Stomach (tissue), 19 donors: ENCODE results near the gene SNX6. TPM values are rescaled to one million over a fixed set of nuclear protein-coding genes. Genes with fewer than 3 reads are reported as not detected.

Experiments
- DNase-seq, 2 donors: peaks; one replicate each; pipeline versions ENCODE4 v3.0.0 to v3.0.0-alpha.2; 2013 to 2019
- H3K27ac ChIP-seq, 5 donors: fragments of 200-600 bp in 4 of 5; sonication (generic) in 4 of 5; one replicate each; pipeline ENCODE4 v1.5.1; 2013 to 2019; ENCODE audit warnings: mild to moderate bottlenecking in 1 of 5, moderate library complexity in 1 of 5
- H3K27me3 ChIP-seq, 3 donors: fragments of 200-600 bp; sonication (generic); one replicate each; pipeline ENCODE4 v1.5.1; 2017 to 2019; ENCODE audit warnings: mixed run types in 1 of 3
- H3K36me3 ChIP-seq, 4 donors: fragments of 200-600 bp; sonication (generic); 1 replicate in 3 of 4; 2 replicates in 1 of 4; pipeline ENCODE4 v1.5.1; 2016 to 2019
- H3K4me1 ChIP-seq, 4 donors: fragments of 200-600 bp; sonication (generic); one replicate each; pipeline ENCODE4 v1.5.1; 2016 to 2019
- H3K4me3 ChIP-seq, 4 donors: fragments of 200-600 bp; sonication (generic) in 3 of 4; one replicate each; pipeline ENCODE4 v1.5.1; 2016 to 2019; ENCODE audit warnings: mild to moderate bottlenecking in 1 of 4
- H3K9me3 ChIP-seq, 4 donors: fragments of 200-600 bp; sonication (generic); one replicate each; pipeline ENCODE4 v1.5.1; 2016 to 2019
- EP300 ChIP-seq: sonication (generic); formaldehyde crosslinking; IDR thresholded peaks from one replicate; pipeline ENCODE4 v1.6.1; 2017; ENCODE audit warnings: antibody characterized with exemption
- POLR2A ChIP-seq, 4 donors: fragments of 450-650 bp; IDR thresholded peaks; one replicate each; pipeline ENCODE4 v1.6.1; 2016; ENCODE audit warnings: antibody characterized with exemption in 4 of 4, control low read depth in 2 of 4, mild to moderate bottlenecking in 1 of 4, moderate library complexity in 1 of 4
- POLR2AphosphoS5 ChIP-seq, 3 donors: sonication (generic); formaldehyde crosslinking; IDR thresholded peaks; one replicate each; pipeline ENCODE4 v1.6.1; 2016; ENCODE audit warnings: antibody characterized with exemption in 3 of 3
- WGBS, 5 donors: extraction: QIAGEN DNeasy Blood & Tissue Kit in 3 of 5; methylation state at CpG; one replicate each; pipeline versions ENCODE4 v1.1.5 to v1.1.7; 2013 to 2018; 5-methylcytosine and 5-hydroxymethylcytosine counted together
- intact Hi-C: fragments of 100-400 bp; cut with DNase I; formaldehyde crosslinking; loops from one replicate; pipeline ENCODE4 v1.15.1; 2023; ENCODE audit warnings: low total_unique reads
- long read RNA-seq, 10 donors: transcript quantifications; one replicate each; lab custom pipeline, GENCODE V29; 2026
- polyA plus RNA-seq, 3 donors: library from polyadenylated mRNA; stranded (reverse); fragments of 200-250 nt; gene quantifications; one replicate each; pipeline ENCODE4 v1.2.3, GENCODE V29; 2013
- total RNA-seq, 5 donors: library from RNA; depleted of rRNA; stranded (reverse); fragments of >200 nt; gene quantifications; one replicate each; pipeline versions ENCODE4 v1.1.0 to v1.2.3, GENCODE V29; 2014 to 2016
- TF ChIP-seq, protein P1 (sequence below), 7 experiments: fragments of 450-650 bp in 4 of 7; fragments of 200-600 bp in 3 of 7; sonication (generic) in 3 of 7; IDR thresholded peaks; one replicate each; pipeline ENCODE4 v1.5.1; 2016 to 2019; ENCODE audit warnings: antibody characterized with exemption in 7 of 7, control low read depth in 2 of 7, mild to moderate bottlenecking in 1 of 7
- donor health status: healthy with polysubstance abuse.
- donor health status: Bipolar disorder and iron deficiency.
- donor health status: healthy.

SNX6 gene
- total RNA-seq (100 to 1,000 TPM in 1 of 5 donors, 10 to 100 TPM in 4; 30.6 to 124 (median 42.0) TPM), polyA plus RNA-seq (10 to 100 TPM; 23.7 to 60.2 (median 53.6) TPM)
- long read RNA-seq, donor 1, partial matches to known transcripts, result 5 of 11 reads
- long read RNA-seq, donor 1, other reads (novel, unspliced or antisense), result 0 of 11 reads
- long read RNA-seq, donor 2, transcript SNX6-201 (14 exons, 2,001 nt), result major isoform, 15 of 18 reads
- long read RNA-seq, donor 2, partial matches to known transcripts, result 0 of 18 reads
- long read RNA-seq, donor 2, other reads (novel, unspliced or antisense), result 0 of 18 reads
- long read RNA-seq, donor 3, transcript SNX6-201 (14 exons, 2,001 nt), result major isoform, 15 of 19 reads
- long read RNA-seq, donor 3, partial matches to known transcripts, result 0 of 19 reads
- long read RNA-seq, donor 3, other reads (novel, unspliced or antisense), result 0 of 19 reads
- long read RNA-seq, donor 4, partial matches to known transcripts, result 0 of 3 reads
- long read RNA-seq, donor 4, other reads (novel, unspliced or antisense), result 0 of 3 reads
- long read RNA-seq, donor 5, transcript SNX6-201 (14 exons, 2,001 nt), result major isoform, 15 of 37 reads
- long read RNA-seq, donor 5, transcript SNX6-202 (13 exons, 3,398 nt), result minor isoform, 6 of 37 reads
- long read RNA-seq, donor 5, partial matches to known transcripts, result 15 of 37 reads
- long read RNA-seq, donor 5, other reads (novel, unspliced or antisense), result 0 of 37 reads
- long read RNA-seq, donor 6, transcript SNX6-201 (14 exons, 2,001 nt), result major isoform, 46 of 74 reads
- long read RNA-seq, donor 6, transcript SNX6-202 (13 exons, 3,398 nt), result minor isoform, 13 of 74 reads
- long read RNA-seq, donor 6, partial matches to known transcripts, result 15 of 74 reads
- long read RNA-seq, donor 6, other reads (novel, unspliced or antisense), result 0 of 74 reads
- long read RNA-seq, donor 7, transcript SNX6-201 (14 exons, 2,001 nt), result major isoform, 16 of 43 reads
- long read RNA-seq, donor 7, transcript SNX6-202 (13 exons, 3,398 nt), result minor isoform, 7 of 43 reads
- long read RNA-seq, donor 7, partial matches to known transcripts, result 19 of 43 reads
- long read RNA-seq, donor 7, other reads (novel, unspliced or antisense), result 0 of 43 reads
- long read RNA-seq, donor 8, transcript SNX6-202 (13 exons, 3,398 nt), result minor isoform, 6 of 37 reads
- long read RNA-seq, donor 8, transcript SNX6-201 (14 exons, 2,001 nt), result major isoform, 24 of 37 reads
- long read RNA-seq, donor 8, partial matches to known transcripts, result 6 of 37 reads
- long read RNA-seq, donor 8, other reads (novel, unspliced or antisense), result 0 of 37 reads
- long read RNA-seq, donor 9, transcript SNX6-202 (13 exons, 3,398 nt), result minor isoform, 6 of 46 reads
- long read RNA-seq, donor 9, transcript SNX6-201 (14 exons, 2,001 nt), result major isoform, 21 of 46 reads
- long read RNA-seq, donor 9, partial matches to known transcripts, result 19 of 46 reads
- long read RNA-seq, donor 9, other reads (novel, unspliced or antisense), result 0 of 46 reads
- long read RNA-seq, donor 10, transcript SNX6-201 (14 exons, 2,001 nt), result major isoform, 6 of 15 reads
- long read RNA-seq, donor 10, partial matches to known transcripts, result 8 of 15 reads
- long read RNA-seq, donor 10, other reads (novel, unspliced or antisense), result 0 of 15 reads

DNA sequence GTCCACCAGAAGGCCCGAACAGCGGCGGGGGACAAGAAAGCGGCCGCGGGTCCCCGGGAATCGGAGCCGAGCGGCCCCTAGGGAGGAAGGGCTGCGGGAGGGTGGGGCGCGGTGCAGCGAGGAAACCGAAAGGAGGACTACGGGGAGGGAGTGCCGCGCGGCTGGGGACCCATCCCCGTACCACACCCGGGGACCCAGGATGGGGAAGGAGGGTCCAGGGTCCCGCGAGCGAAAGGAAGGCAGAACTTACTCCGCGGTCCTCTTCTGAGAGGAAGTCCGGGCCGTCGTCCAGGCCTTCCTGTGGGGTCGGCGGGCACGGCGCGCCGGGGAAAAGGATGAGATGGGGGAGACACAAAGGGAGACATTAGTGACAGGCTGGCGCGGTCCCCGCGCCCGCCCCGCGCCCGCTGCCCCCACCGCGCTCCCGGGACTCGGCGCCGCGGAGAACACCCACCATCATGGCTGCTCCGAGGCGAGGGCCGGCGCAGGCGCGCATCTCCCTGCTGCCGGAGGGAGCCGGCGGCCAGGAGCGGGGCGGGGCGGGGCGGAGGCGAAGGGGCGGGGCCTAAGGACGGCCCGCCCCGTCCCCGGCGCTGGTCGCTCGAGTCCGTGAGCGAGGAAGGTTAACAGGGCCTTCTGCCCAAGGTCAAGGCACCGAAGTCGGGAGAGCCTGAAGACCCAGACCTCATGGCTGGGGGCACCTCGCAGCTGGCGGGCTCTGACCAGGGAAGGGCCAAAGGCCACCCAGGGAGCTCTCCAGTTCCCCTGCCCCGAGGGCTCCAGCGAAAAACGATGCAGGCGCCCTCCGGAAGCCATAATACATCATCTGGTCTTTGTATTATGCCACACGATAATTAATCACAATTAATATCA is at the start of gene SNX6:
Gene SNX6, minus strand, starts transcription at position 492 of the 873 bp plus-strand sequence. Its CDS starts 32 bp downstream, at position 460.
- TF ChIP-seq POLR2AphosphoS5 (IDR thresholded peaks at IDR 0.05), result peak; percentile 14 to 78 (median 69)
- TF ChIP-seq EP300, result no peak
- 1 to 9% (median 3%) methylated on average over 15 to 84 of the region's 84 CpGs for WGBS, 5 donors
- H3K9me3 ChIP-seq, result no peaks in the 10 kb centered on the region
- H3K27me3 ChIP-seq, result no peaks in the 10 kb centered on the region
- H3K36me3 ChIP-seq, result peaks cover 0 to 8% (median 2%) of the 10 kb centered on the region in 4 donors
- DNase-seq, result peak; percentile 85 to 95
- H3K4me1 ChIP-seq, result peaks cover 11 to 47% (median 23%) of the 10 kb centered on the region in 4 donors
- H3K4me3 ChIP-seq, result peak within 1 kb of the TSS; percentile 87 to 98 (median 92)
- intact Hi-C loops, result no loop called here
- H3K27ac ChIP-seq, result peak within 1 kb of the TSS; percentile 95 to 98 (median 98)

- no peaks in the 10 kb centered on the region for H3K36me3 ChIP-seq
- 85 to 95% (median 91%) methylated on average over 8 of the region's 8 CpGs for WGBS, 5 donors
- no peaks in the 10 kb centered on the region for H3K27me3 ChIP-seq
- H3K27ac ChIP-seq, result no peak overlapping the region
- no peaks in the 10 kb centered on the region for H3K9me3 ChIP-seq
- TF ChIP-seq POLR2AphosphoS5 (IDR thresholded peaks at IDR 0.05) (no peak), POLR2A (IDR thresholded peaks at IDR 0.05) (no peak)
- TF ChIP-seq, protein P1, sequence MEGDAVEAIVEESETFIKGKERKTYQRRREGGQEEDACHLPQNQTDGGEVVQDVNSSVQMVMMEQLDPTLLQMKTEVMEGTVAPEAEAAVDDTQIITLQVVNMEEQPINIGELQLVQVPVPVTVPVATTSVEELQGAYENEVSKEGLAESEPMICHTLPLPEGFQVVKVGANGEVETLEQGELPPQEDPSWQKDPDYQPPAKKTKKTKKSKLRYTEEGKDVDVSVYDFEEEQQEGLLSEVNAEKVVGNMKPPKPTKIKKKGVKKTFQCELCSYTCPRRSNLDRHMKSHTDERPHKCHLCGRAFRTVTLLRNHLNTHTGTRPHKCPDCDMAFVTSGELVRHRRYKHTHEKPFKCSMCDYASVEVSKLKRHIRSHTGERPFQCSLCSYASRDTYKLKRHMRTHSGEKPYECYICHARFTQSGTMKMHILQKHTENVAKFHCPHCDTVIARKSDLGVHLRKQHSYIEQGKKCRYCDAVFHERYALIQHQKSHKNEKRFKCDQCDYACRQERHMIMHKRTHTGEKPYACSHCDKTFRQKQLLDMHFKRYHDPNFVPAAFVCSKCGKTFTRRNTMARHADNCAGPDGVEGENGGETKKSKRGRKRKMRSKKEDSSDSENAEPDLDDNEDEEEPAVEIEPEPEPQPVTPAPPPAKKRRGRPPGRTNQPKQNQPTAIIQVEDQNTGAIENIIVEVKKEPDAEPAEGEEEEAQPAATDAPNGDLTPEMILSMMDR (IDR thresholded peaks at IDR 0.05), result no peak
- intact Hi-C loops, result no loop called here
- H3K4me1 ChIP-seq, result peaks cover 0 to 4% (median 2%) of the 10 kb centered on the region in 4 donors
- no peak overlapping the region for H3K4me3 ChIP-seq
- no peak for DNase-seq
Observed at GRCh38 chr14:34678735-34679134, 48.8 kb upstream of the SNX6 start.

DNA sequence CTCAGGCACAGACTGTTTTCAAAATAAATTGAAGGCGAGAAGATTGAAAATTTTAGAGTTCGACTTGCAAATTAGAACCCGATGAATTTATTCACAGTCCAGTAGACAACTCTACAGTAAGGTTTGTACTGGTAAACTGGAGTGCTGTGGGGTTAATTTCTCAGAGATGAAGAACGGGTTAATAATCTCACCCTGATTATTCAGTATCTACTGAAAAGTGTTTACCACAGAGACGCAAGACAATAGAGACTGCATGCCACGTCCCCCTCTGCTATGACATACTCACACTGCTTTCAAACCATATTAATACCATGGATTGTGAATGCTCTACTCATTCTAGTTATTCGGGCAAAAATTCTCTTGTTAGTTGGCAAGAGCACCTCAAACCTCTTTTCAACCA is 48.4 kb upstream of the SNX6 start:
- TF ChIP-seq POLR2AphosphoS5 (IDR thresholded peaks at IDR 0.05) (no peak), EP300 (no peak), POLR2A (IDR thresholded peaks at IDR 0.05) (no peak)
- TF ChIP-seq, protein P1 (IDR thresholded peaks at IDR 0.05), result no peak

More for the DNA sequence above, 48.4 kb upstream of the SNX6 start:
- no peak for DNase-seq
- intact Hi-C loops, result no loop called here
- Histone ChIP-seq H3K27me3 (no peaks in the 10 kb centered on the region), H3K4me1 (peaks cover 0 to 4% (median 2%) of the 10 kb centered on the region in 4 donors), H3K27ac (no peak overlapping the region), H3K9me3 (no peaks in the 10 kb centered on the region), H3K36me3 (no peaks in the 10 kb centered on the region), H3K4me3 (no peak overlapping the region)
- 60 to 68% (median 61%) methylated on average over 7 of the region's 7 CpGs for whole genome bisulfite sequencing, 5 donors
